Osteocyte (in vitro differentiated cells): ENCODE results near the gene GALNT15. TPM values are rescaled to one million over a fixed set of nuclear protein-coding genes. Genes with fewer than 3 reads are reported as not detected.

Experiments used
- DNase-seq: peaks from one replicate; pipeline ENCODE4 v3.0.0; 2021; ENCODE audit warnings: mixed read lengths; ENCODE audit not compliant: unreplicated experiment; ENCODE audit errors: extremely low spot score
- H3K27ac Mint-ChIP-seq: one replicate; pipeline ENCODE4 v1.8.0; 2021; ENCODE audit warnings: mild to moderate bottlenecking, mixed read lengths; ENCODE audit not compliant: unreplicated experiment
- H3K27me3 Mint-ChIP-seq: one replicate; pipeline ENCODE4 v1.8.0; 2021; ENCODE audit warnings: mixed read lengths; ENCODE audit not compliant: unreplicated experiment
- H3K36me3 Mint-ChIP-seq: one replicate; pipeline ENCODE4 v1.8.0; 2021; ENCODE audit warnings: mixed read lengths; ENCODE audit not compliant: unreplicated experiment
- H3K4me1 Mint-ChIP-seq: one replicate; pipeline ENCODE4 v1.8.0; 2021; ENCODE audit warnings: mixed read lengths; ENCODE audit not compliant: unreplicated experiment
- H3K4me3 Mint-ChIP-seq: one replicate; pipeline ENCODE4 v1.8.0; 2021; ENCODE audit warnings: mild to moderate bottlenecking, moderate library complexity, mixed read lengths; ENCODE audit not compliant: unreplicated experiment
- H3K9me3 Mint-ChIP-seq: one replicate; pipeline ENCODE4 v1.8.0; 2021; ENCODE audit warnings: mixed read lengths; ENCODE audit not compliant: unreplicated experiment
- CTCF ChIP-seq: fragments of 200-600 bp; sonication (generic); IDR thresholded peaks from 2 replicates; pipeline ENCODE4 v1.5.0; 2021; ENCODE audit warnings: antibody characterized with exemption, mild to moderate bottlenecking, moderate library complexity
- total RNA-seq: library from RNA; stranded (reverse); gene quantifications from 2 replicates; pipeline ENCODE4 v1.2.1, GENCODE V29; 2021

GALNT15 gene
- total RNA-seq, 1 donor from 2014 or later, result 0.56 TPM

- TF ChIP-seq CTCF, result no peak
- no peak overlapping the region for H3K4me3 Mint-ChIP-seq
- DNase-seq, result no peak
- H3K27me3 Mint-ChIP-seq, result peaks cover 4% of the 10 kb centered on the region
- H3K36me3 Mint-ChIP-seq, result no peaks in the 10 kb centered on the region
- no peaks in the 10 kb centered on the region for H3K9me3 Mint-ChIP-seq
- H3K4me1 Mint-ChIP-seq, result peaks cover 8% of the 10 kb centered on the region
- H3K27ac Mint-ChIP-seq, result no peak overlapping the region
Measured at GRCh38 chr3:16186565-16186964, 12.1 kb downstream of the GALNT15 start.

- DNase-seq, result no peak
- Mint-ChIP-seq H3K9me3 (no peaks in the 10 kb centered on the region), H3K27ac (no peak overlapping the region), H3K36me3 (no peaks in the 10 kb centered on the region), H3K4me1 (peaks cover 8% of the 10 kb centered on the region), H3K27me3 (peaks cover 11% of the 10 kb centered on the region), H3K4me3 (no peak overlapping the region)
- TF ChIP-seq CTCF, result no peak
Measured at GRCh38 chr3:16187213-16187790, 12.8 kb downstream of the GALNT15 start.

GRCh38 chr3:16188071-16188470 is 13.6 kb downstream of the GALNT15 start:
- H3K36me3 Mint-ChIP-seq, result no peaks in the 10 kb centered on the region
- no peak overlapping the region for H3K4me3 Mint-ChIP-seq
- no peak overlapping the region for H3K27ac Mint-ChIP-seq
- TF ChIP-seq CTCF, result no peak
- no peaks in the 10 kb centered on the region for H3K9me3 Mint-ChIP-seq
- peaks cover 17% of the 10 kb centered on the region for H3K27me3 Mint-ChIP-seq
- DNase-seq, result no peak
- H3K4me1 Mint-ChIP-seq, result peaks cover 8% of the 10 kb centered on the region

GRCh38 chr3:16189201-16189600 is 14.7 kb downstream of the GALNT15 start:
- Mint-ChIP-seq H3K27me3 (peaks cover 22% of the 10 kb centered on the region), H3K9me3 (no peaks in the 10 kb centered on the region), H3K27ac (no peak overlapping the region), H3K36me3 (no peaks in the 10 kb centered on the region), H3K4me3 (no peak overlapping the region), H3K4me1 (no peaks in the 10 kb centered on the region)
- no peak for TF ChIP-seq CTCF
- DNase-seq, result no peak

GRCh38 chr3:16190704-16191103 is 16.2 kb downstream of the GALNT15 start:
- DNase-seq, result no peak
- TF ChIP-seq CTCF, result no peak
- H3K27me3 Mint-ChIP-seq, result peaks cover 27% of the 10 kb centered on the region
- H3K4me3 Mint-ChIP-seq, result no peak overlapping the region
- no peaks in the 10 kb centered on the region for H3K36me3 Mint-ChIP-seq
- no peaks in the 10 kb centered on the region for H3K4me1 Mint-ChIP-seq
- no peak overlapping the region for H3K27ac Mint-ChIP-seq
- H3K9me3 Mint-ChIP-seq, result no peaks in the 10 kb centered on the region
